Sigmoid colon (tissue), 7 donors: ENCODE measurements around the gene NPIPA8. TPM values are rescaled to one million over a fixed set of nuclear protein-coding genes. Genes with fewer than 3 reads are reported as not detected.
"Not testable (repeated sequence)": the region's sequence is repeated elsewhere in the genome, so short reads cannot be mapped to it uniquely, and the experiment has no call there.

Source experiments
- DNase-seq: peaks from one replicate; pipeline ENCODE4 v3.0.0-alpha.2; 2019
- H3K27ac ChIP-seq, 4 donors: fragments of 200-600 bp; sonication (generic); one replicate each; pipeline ENCODE4 v1.5.1; 2016 to 2019; ENCODE audit warnings: mild to moderate bottlenecking in 1 of 4
- H3K27me3 ChIP-seq, 3 donors: fragments of 200-600 bp; sonication (generic); one replicate each; pipeline ENCODE4 v1.5.1; 2019; ENCODE audit warnings: mild to moderate bottlenecking in 1 of 3
- H3K36me3 ChIP-seq, 4 donors: fragments of 200-600 bp; sonication (generic); one replicate each; pipeline ENCODE4 v1.5.1; 2016 to 2019
- H3K4me1 ChIP-seq, 4 donors: fragments of 200-600 bp; sonication (generic); one replicate each; pipeline ENCODE4 v1.5.1; 2017 to 2019
- H3K4me3 ChIP-seq, 4 donors: fragments of 200-600 bp; sonication (generic); one replicate each; pipeline ENCODE4 v1.5.1; 2017 to 2019; ENCODE audit warnings: mild to moderate bottlenecking in 2 of 4, moderate library complexity in 1 of 4
- H3K9me3 ChIP-seq, 4 donors: fragments of 200-600 bp in 3 of 4; sonication (generic) in 3 of 4; one replicate each; pipeline versions ENCODE4 v1.5.1 to v1.6.1; 2013 to 2019
- WGBS, 2 donors: extraction: QIAGEN DNeasy Blood & Tissue Kit; methylation state at CpG; one replicate each; pipeline ENCODE4 v1.1.7; 2013; 5-methylcytosine and 5-hydroxymethylcytosine counted together
- intact Hi-C: fragments of 100-400 bp; cut with DNase I; formaldehyde crosslinking; loops from one replicate; pipeline ENCODE4 v1.15.1; 2023
- polyA plus RNA-seq, 3 donors: library from polyadenylated mRNA; stranded (reverse); fragments of 200-250 nt; gene quantifications; one replicate each; pipeline ENCODE4 v1.2.3, GENCODE V29; 2013
- total RNA-seq, 4 donors: library from RNA; depleted of rRNA; stranded (reverse); fragments of >200 nt; gene quantifications; one replicate each; pipeline ENCODE4 v1.1.0, GENCODE V29; 2016
- donor health status: healthy with polysubstance abuse.
- donor health status: Bipolar disorder and iron deficiency.
- donor health status: healthy.

Gene NPIPA8
- total RNA-seq (10 to 100 TPM in 2 of 4 donors, 1 to 10 TPM in 1, not detected in 1; 5.4 to 87.8 (median 72.4) TPM), polyA plus RNA-seq (10 to 100 TPM in 1 of 3 donors, 1 to 10 TPM in 2; 4.0 to 13.8 (median 7.6) TPM)

GRCh38 chr16:18336636-18337035, at the start of gene NPIPA8:
NPIPA8 (minus strand) TSS chr16:18336736; CDS start chr16:18332662, 4,074 bp downstream.
- no CpG with 5 or more reads among the region's 21 CpGs for WGBS, 2 donors
- DNase-seq, H3K9me3 ChIP-seq, H3K36me3 ChIP-seq, intact Hi-C loops, H3K27ac ChIP-seq, H3K4me3 ChIP-seq, H3K27me3 ChIP-seq, H3K4me1 ChIP-seq: not testable (repeated sequence)

GRCh38 chr16:18385285-18385684, 48.7 kb upstream of the NPIPA8 start:
- H3K4me3 ChIP-seq, intact Hi-C loops, H3K27me3 ChIP-seq, H3K27ac ChIP-seq, DNase-seq, H3K36me3 ChIP-seq, H3K4me1 ChIP-seq, H3K9me3 ChIP-seq: not testable (repeated sequence)
- WGBS, 2 donors = 97% methylated on average over 19 of the region's 33 CpGs; no CpG with 5 or more reads in 1 of the 2 donors

- 98% methylated on average over 20 of the region's 31 CpGs; no CpG with 5 or more reads in 1 of the 2 donors for WGBS, 2 donors
- H3K36me3 ChIP-seq, DNase-seq, H3K4me1 ChIP-seq, H3K9me3 ChIP-seq, intact Hi-C loops, H3K27ac ChIP-seq, H3K4me3 ChIP-seq, H3K27me3 ChIP-seq: not testable (repeated sequence)
Observed at GRCh38 chr16:18384869-18385268, 48.3 kb upstream of the NPIPA8 start.

- H3K9me3 ChIP-seq, H3K27ac ChIP-seq, H3K4me1 ChIP-seq, H3K27me3 ChIP-seq, DNase-seq, H3K4me3 ChIP-seq, H3K36me3 ChIP-seq, intact Hi-C loops: not testable (repeated sequence)
- WGBS, 2 donors = 89 to 94% methylated on average over 12 to 18 of the region's 25 CpGs
Observed at GRCh38 chr16:18384098-18384636, 47.6 kb upstream of the NPIPA8 start.

- H3K4me3 ChIP-seq, H3K36me3 ChIP-seq, H3K9me3 ChIP-seq, H3K4me1 ChIP-seq, H3K27ac ChIP-seq, DNase-seq, H3K27me3 ChIP-seq, intact Hi-C loops: not testable (repeated sequence)
- WGBS, 2 donors = 88% methylated on average over 25 of the region's 28 CpGs; no CpG with 5 or more reads in 1 of the 2 donors
Observed at GRCh38 chr16:18382696-18383095, 46.2 kb upstream of the NPIPA8 start.

GRCh38 chr16:18347742-18348141, 11.2 kb upstream of the NPIPA8 start:
- H3K4me3 ChIP-seq, H3K4me1 ChIP-seq, H3K27me3 ChIP-seq, H3K36me3 ChIP-seq, intact Hi-C loops, H3K9me3 ChIP-seq, H3K27ac ChIP-seq: not testable (repeated sequence)
- DNase-seq = peak; percentile 5
- 88 to 97% methylated on average over 4 to 10 of the region's 22 CpGs for WGBS, 2 donors

- WGBS, 2 donors = 94 to 95% methylated on average over 4 to 5 of the region's 22 CpGs
- H3K27ac ChIP-seq, H3K9me3 ChIP-seq, H3K36me3 ChIP-seq, H3K4me1 ChIP-seq, H3K4me3 ChIP-seq, intact Hi-C loops, H3K27me3 ChIP-seq: not testable (repeated sequence)
- DNase-seq = peak; percentile 28
Observed at GRCh38 chr16:18346993-18347392, 10.5 kb upstream of the NPIPA8 start.

GRCh38 chr16:18344634-18345033, 8.1 kb upstream of the NPIPA8 start:
- H3K4me1 ChIP-seq, DNase-seq, H3K9me3 ChIP-seq, H3K27me3 ChIP-seq, H3K27ac ChIP-seq, H3K4me3 ChIP-seq, H3K36me3 ChIP-seq, intact Hi-C loops: not testable (repeated sequence)
- whole genome bisulfite sequencing, 2 donors = no CpG with 5 or more reads among the region's 18 CpGs

- 86 to 92% methylated on average over 1 of the region's 1 CpG for WGBS, 2 donors
- DNase-seq, intact Hi-C loops, H3K27me3 ChIP-seq, H3K9me3 ChIP-seq, H3K36me3 ChIP-seq, H3K4me3 ChIP-seq, H3K27ac ChIP-seq, H3K4me1 ChIP-seq: not testable (repeated sequence)
Observed at GRCh38 chr16:18341986-18342385, 5.5 kb upstream of the NPIPA8 start.

GRCh38 chr16:18341417-18341960, 5.0 kb upstream of the NPIPA8 start:
- H3K36me3 ChIP-seq, intact Hi-C loops, H3K9me3 ChIP-seq, H3K27me3 ChIP-seq, H3K4me3 ChIP-seq, H3K4me1 ChIP-seq, H3K27ac ChIP-seq: not testable (repeated sequence)
- DNase-seq = peak; percentile 27
- WGBS, 2 donors = 80 to 94% methylated on average over 2 of the region's 28 CpGs

GRCh38 chr16:18339210-18339609, 2.7 kb upstream of the NPIPA8 start:
- H3K9me3 ChIP-seq, H3K27me3 ChIP-seq, H3K36me3 ChIP-seq, DNase-seq, H3K27ac ChIP-seq, H3K4me1 ChIP-seq, intact Hi-C loops, H3K4me3 ChIP-seq: not testable (repeated sequence)
- WGBS, 2 donors = 93 to 98% methylated on average over 7 to 8 of the region's 24 CpGs

- intact Hi-C loops, H3K4me3 ChIP-seq, H3K9me3 ChIP-seq, DNase-seq, H3K4me1 ChIP-seq, H3K27me3 ChIP-seq, H3K27ac ChIP-seq, H3K36me3 ChIP-seq: not testable (repeated sequence)
- no CpG with 5 or more reads among the region's 6 CpGs for WGBS, 2 donors
Observed at GRCh38 chr16:18311811-18312210, 24.7 kb downstream of the NPIPA8 start.

GRCh38 chr16:18309159-18309558, 27.4 kb downstream of the NPIPA8 start:
- DNase-seq, intact Hi-C loops, H3K27me3 ChIP-seq, H3K4me3 ChIP-seq, H3K36me3 ChIP-seq, H3K27ac ChIP-seq, H3K4me1 ChIP-seq, H3K9me3 ChIP-seq: not testable (repeated sequence)
- WGBS, 2 donors = no CpG with 5 or more reads among the region's 2 CpGs
